GM12891 (cell line): Measurements from ENCODE around the gene LYPD1.

Source experiments
- DNase-seq: peaks from one replicate; pipeline ENCODE4 v3.0.0; 2011; ENCODE audit warnings: low spot score; ENCODE audit not compliant: insufficient read length
- FAIRE-seq: peaks from 2 replicates; lab custom pipeline; 2011; peaks lifted over from hg19 to GRCh38; lab: Jason Lieb, UNC
- PAX5 ChIP-seq: IDR thresholded peaks from 2 replicates; pipeline ENCODE4 v1.6.1; 2011; ENCODE audit warnings: low read length, moderate library complexity, mild to moderate bottlenecking; ENCODE audit not compliant: insufficient read depth, severe bottlenecking
- POLR2A ChIP-seq: IDR thresholded peaks from 2 replicates; pipeline ENCODE4 v1.6.1; 2011; ENCODE audit warnings: low read depth, low read length, control low read depth
- POLR2AphosphoS5 ChIP-seq: IDR thresholded peaks from 2 replicates; pipeline ENCODE4 v1.6.1; 2011; ENCODE audit warnings: low read depth, low read length, control low read depth
- POU2F2 ChIP-seq: IDR thresholded peaks from 2 replicates; pipeline ENCODE4 v1.6.1; 2011; ENCODE audit warnings: low read depth, mild to moderate bottlenecking, control low read depth, low read length, moderate library complexity
- SPI1 ChIP-seq: IDR thresholded peaks from 2 replicates; pipeline ENCODE4 v1.6.1; 2011; ENCODE audit warnings: low read depth, low read length, control low read depth
- TAF1 ChIP-seq: IDR thresholded peaks from 2 replicates; pipeline ENCODE4 v1.6.1; 2011; ENCODE audit warnings: low read depth, low read length, control low read depth

Gene LYPD1

DNA sequence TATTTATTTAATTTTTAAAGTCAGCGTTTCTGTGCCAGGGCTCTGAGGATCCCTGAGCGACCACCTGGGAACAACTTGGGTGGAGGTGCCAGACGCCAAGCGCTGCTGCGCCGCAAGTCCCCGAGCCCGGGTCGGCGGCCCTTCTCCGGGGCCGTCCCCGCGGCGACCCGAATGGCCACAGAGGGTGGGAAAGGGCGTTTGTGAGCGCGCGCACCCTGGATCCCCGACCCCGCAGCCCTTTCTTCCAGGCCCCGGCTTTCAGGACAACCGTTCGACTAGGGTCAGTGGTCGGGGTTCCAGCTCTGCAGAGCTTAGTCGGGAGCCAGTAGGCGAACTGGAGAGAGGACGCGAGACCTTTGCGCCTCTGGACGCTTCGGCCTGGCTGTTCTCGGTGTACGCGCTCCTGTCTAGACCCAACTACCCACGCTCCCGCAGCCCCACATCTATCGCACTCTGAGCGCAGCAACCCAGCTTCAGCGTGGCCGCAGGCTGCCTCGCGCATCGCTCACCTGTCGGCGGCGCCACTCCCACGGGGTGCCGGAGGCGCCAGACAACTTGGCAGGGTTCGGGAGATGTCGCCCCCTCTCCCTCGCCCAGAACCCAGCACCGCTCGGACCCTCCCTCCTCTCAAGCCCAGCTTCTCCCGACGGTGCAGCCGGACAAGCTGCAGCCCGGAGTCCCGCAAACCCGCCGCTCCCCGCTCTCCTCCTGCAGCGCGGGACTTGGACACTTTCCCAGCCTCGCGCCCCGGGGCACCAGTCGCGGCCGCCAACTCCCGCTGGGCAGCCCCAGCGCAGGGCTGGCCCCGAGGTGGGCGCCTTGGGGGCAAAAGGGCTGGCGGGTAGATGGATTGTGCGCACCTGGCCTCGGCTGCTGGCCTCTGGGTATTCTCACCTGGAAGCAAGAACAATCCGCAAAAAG lies 758 bp downstream of the LYPD1 start:
- no peak for TF ChIP-seq POU2F2
- no peak for TF ChIP-seq POLR2AphosphoS5
- no peak for TF ChIP-seq PAX5
- no peak for TF ChIP-seq POLR2A
- TF ChIP-seq SPI1, result no peak
- no peak for TF ChIP-seq TAF1
- no peak for DNase-seq
- no peak for FAIRE-seq

DNA sequence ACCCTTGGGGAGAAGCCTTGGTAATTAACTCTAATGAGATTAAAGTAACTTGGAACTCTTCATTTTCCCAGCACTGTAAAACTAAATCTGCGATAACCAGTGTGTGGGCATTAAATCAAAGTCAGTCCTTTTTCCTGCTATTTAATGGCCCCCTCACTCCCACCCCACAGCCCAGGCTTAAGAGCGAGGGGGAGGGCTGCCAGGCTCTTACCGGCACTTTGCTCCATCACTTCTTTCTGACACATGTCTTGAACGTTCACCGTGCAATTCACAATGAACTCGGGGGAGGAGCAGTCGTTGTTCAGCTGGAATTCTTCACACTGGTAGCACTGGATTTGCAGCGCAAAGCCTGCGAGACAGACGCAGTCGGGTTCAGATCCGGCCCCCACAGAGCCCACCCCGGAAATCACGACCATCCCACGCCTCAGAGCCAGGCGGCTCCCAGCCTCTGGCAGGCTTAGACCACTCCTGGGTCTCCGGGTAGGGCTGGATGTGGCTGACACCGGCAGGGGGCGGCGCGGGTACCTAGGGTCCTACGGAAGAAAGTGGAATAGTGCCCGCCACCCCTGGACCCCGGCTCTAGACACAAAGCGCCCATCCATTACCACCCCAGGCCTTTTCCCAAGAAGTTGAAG lies 1.7 kb downstream of the LYPD1 start:
- no peak for FAIRE-seq
- no peak for DNase-seq
- TF ChIP-seq POLR2AphosphoS5 (no peak), POU2F2 (no peak), SPI1 (no peak), TAF1 (no peak), POLR2A (no peak), PAX5 (no peak)

DNA sequence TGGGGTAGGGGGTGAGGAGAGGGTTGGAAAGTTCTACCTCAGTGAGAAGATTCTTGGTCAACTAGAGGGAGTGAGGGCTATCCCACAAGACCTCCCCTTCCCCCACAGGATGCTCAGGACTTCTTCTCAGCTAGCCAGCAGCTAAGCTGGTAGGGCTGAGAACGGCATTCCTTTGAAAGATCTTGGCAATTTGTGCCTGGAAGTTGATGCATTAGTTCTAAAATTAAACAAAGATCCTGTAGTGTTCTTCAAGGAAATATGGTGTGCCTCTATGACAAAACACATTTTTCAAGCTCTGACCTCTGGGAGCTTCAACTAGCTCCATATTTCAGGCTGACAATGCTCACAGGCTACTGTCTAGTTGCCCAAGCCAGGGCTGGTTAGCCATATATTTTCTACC lies 2.3 kb downstream of the LYPD1 start:
- no peak for TF ChIP-seq POLR2AphosphoS5
- FAIRE-seq (no peak), DNase-seq (no peak)

DNA sequence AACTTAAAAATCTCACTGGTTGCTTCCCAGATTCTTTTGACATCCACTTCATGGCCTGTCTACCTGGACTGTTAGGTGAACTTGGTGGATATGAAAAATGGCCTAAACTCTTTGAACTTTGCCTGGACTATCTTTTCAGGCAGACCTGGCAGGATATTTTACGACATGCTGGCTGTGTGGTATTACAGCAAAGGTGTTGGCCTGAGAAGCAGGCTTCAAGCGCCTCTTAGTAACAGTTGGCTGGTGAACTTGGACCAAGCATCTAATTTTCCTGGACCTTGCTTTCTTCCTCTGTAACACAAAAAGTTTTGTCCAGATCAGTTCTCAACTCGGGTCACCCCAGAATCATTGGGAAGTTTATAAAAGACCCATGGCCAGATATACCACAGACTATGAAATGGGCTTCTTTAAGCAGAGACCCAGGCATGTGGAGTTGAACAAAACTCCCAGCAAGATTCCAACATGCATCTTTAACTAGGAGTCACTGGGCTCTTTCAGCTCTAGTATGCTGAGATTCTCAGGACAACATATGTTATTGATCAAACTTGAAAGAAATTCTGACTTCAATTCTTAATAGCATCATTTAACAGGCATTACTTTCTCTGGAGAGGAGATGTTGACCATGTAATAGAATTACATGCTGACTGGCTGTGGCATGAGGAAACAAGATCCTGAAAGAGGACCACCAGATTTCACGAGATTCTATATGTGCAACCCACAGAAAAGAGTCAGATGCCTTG lies 4.4 kb downstream of the LYPD1 start:
- DNase-seq, result no peak
- TF ChIP-seq POLR2A (no peak), POLR2AphosphoS5 (no peak), POU2F2 (no peak), TAF1 (no peak), PAX5 (no peak), SPI1 (no peak)
- no peak for FAIRE-seq

DNA sequence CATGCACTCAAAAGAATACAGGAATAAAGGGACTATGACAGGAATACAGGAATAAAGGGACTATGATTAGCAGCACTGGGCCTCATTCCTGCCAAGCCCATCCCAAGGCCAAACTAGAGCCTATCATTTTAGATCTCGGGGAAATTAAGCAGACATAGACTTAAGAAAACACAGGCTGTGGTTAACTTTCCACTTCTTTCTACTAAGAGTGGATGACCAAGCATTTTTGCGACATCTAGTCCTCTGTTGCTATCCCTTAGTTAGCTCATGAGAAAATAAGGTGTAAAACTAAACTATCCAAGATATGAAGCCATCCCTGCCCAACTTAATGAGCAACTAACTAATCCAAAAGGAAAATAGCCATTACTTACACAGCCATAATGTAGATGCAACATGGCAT lies 5.9 kb downstream of the LYPD1 start:
- FAIRE-seq (no peak), DNase-seq (no peak)
- no peak for TF ChIP-seq POU2F2
- no peak for TF ChIP-seq TAF1
- TF ChIP-seq POLR2AphosphoS5, result no peak
- no peak for TF ChIP-seq POLR2A
- TF ChIP-seq SPI1, result no peak
- no peak for TF ChIP-seq PAX5

DNA sequence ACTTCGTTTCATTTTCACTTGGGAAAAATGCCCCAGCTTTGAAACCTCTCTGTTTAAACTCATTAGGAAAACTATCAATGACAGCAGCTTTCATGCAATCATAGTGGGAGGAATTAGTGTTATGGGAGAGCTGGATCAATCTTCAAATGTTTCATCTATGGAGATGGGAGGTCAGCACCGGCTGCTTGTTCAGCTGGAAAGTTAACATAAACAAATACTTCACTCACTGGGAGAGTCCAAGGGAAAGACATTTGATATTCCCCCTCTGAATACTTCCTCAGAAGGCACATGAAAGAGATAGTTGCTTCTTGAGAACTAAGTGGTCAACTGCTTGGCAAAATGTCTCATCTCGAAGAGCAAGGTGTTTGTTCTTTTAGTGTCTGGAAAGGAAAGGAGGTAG lies 7.3 kb downstream of the LYPD1 start:
- TF ChIP-seq POLR2A (no peak), POLR2AphosphoS5 (no peak), TAF1 (no peak), PAX5 (no peak), POU2F2 (no peak), SPI1 (no peak)
- FAIRE-seq, result no peak

DNA sequence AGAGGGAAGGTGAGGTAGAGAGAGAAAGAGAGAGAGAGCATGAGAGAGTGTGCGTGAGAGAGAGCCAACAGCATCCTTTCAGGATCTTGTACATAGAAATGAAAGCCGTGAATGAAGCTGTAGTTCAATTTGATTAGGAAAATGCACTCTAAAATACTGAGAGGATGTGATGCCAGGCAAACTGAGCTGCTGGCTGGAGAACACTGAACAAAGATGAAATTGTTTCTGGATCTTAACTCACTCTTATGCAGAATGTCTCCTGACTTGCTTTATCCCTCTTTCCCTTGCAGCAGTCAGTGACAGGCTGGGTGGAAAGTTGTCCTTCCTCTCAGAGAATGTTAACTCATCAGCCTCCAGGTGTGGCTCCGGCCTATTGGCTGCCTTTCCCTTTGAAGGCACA lies 10.7 kb downstream of the LYPD1 start:
- FAIRE-seq (no peak), DNase-seq (no peak)
- TF ChIP-seq POLR2A (no peak), POLR2AphosphoS5 (no peak), TAF1 (no peak), SPI1 (no peak), POU2F2 (no peak), PAX5 (no peak)

More for the DNA sequence above, 7.3 kb downstream of the LYPD1 start:
- no peak for DNase-seq

DNA sequence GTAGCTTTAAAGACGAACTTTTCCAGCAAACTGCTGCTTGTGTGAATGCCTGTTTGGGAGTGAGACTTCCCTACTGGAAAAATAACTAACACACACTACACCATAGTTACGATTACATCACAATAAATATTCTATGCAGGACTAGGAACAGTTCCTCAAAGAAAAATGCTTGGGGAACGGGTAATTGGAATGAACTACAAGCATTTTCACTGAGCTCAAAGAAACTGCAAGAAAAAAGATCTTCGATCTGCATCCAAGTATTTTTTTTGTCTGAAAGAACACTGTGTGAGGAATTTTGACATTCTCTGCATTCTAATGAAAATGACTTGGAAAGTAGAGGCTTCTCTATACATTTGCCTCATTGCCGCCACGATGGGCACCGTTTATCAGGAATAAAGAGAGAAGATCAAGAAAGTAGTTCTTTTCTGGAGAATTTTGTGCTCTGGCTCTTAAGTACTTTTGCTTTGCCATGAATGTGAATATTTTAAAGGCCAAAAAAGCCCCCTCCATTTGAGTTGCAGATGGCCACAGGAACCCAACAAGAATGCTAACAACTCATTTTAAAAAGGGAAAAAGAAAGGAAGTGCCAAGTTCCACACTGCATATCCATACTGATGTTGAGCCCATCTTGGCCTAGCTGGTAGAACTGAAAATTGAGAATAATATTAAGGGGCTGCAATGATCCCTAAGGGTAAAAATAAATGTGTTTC lies 13.6 kb downstream of the LYPD1 start:
- DNase-seq (no peak), FAIRE-seq (no peak)
- TF ChIP-seq POLR2A (no peak), TAF1 (no peak), POU2F2 (no peak), POLR2AphosphoS5 (no peak), SPI1 (no peak), PAX5 (no peak)

DNA sequence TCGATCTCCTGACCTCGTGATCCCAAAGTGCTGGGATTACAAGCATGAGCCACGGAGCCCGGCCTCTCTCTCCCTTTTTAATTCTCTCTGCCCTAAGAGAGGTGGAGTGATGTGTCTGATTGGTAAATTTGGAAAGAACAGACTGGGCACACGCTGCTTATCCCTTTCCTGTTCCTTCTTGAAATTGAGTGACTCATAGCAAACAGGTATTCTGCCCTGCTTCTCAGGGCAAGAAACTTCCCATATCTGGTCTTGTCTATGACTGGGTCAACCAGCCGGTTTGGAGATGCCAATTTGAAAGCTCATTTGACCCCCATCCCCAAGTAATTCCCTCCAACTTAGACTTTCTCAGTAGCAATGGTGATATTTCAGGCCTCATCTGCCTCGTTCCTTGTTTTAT lies 15.0 kb downstream of the LYPD1 start:
- no peak for TF ChIP-seq SPI1
- no peak for DNase-seq
- FAIRE-seq, result no peak

DNA sequence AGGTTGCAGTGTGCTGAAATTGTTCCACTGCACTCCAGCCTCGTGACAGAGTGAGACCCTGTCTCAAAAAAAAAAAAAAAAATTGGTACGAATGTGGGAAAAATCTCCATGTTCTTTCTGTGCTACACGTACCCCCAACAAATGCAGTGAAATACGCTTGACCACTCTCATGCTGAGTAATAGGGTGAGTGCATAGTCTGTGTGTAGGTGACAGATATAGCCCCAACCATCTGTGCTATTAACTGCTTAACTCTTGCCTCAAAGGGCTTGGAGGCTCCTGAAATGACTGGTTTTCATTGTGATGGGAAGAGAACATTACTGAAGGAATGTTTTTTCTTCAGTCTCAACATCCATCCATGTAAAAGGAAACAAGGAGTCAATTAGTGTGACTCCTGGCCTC lies 15.7 kb downstream of the LYPD1 start:
- no peak for DNase-seq
- FAIRE-seq, result no peak
- no peak for TF ChIP-seq POU2F2
- no peak for TF ChIP-seq POLR2A
- TF ChIP-seq PAX5, result no peak
- TF ChIP-seq POLR2AphosphoS5, result no peak
- no peak for TF ChIP-seq TAF1
- no peak for TF ChIP-seq SPI1
